Stimulated activated CD8-positive, alpha-beta memory T cell treated with anti-CD3 and anti-CD28 coated beads, Interleukin-12 subunit alpha, Interleukin-12 subunit beta, amount 100 ng/mL, for 24 hours (primary cell): ENCODE results near the gene CNTNAP4.

Experiments used
- DNase-seq: peaks from one replicate; pipeline ENCODE4 v3.0.0-alpha.2; 2020; ENCODE audit errors: extremely low read depth

CNTNAP4 gene

GRCh38 chr16:76396977-76397376, 119.8 kb downstream of the CNTNAP4 start:
- no peak for DNase-seq

GRCh38 chr16:76409706-76410105, 132.5 kb downstream of the CNTNAP4 start:
- no peak for DNase-seq

GRCh38 chr16:76421571-76421970, 144.4 kb downstream of the CNTNAP4 start:
- no peak for DNase-seq

GRCh38 chr16:76428858-76429257, 151.7 kb downstream of the CNTNAP4 start:
- DNase-seq: no peak

GRCh38 chr16:76441391-76441790, 164.2 kb downstream of the CNTNAP4 start:
- no peak for DNase-seq

- DNase-seq: no peak
These were observed 164.7 kb downstream of the CNTNAP4 start for GRCh38 chr16:76441876-76442275.

GRCh38 chr16:76443973-76444372, 166.8 kb downstream of the CNTNAP4 start:
- no peak for DNase-seq

GRCh38 chr16:76444832-76445231, 167.6 kb downstream of the CNTNAP4 start:
- DNase-seq: no peak

- DNase-seq: no peak
These were observed 168.6 kb downstream of the CNTNAP4 start for GRCh38 chr16:76445815-76446214.

- DNase-seq: no peak
These were observed 169.1 kb downstream of the CNTNAP4 start for GRCh38 chr16:76446251-76446650.

GRCh38 chr16:76450890-76451289, 173.7 kb downstream of the CNTNAP4 start:
- no peak for DNase-seq

- DNase-seq: no peak
These were observed 178.1 kb downstream of the CNTNAP4 start for GRCh38 chr16:76455257-76455656.

GRCh38 chr16:76456016-76456415, 178.8 kb downstream of the CNTNAP4 start:
- DNase-seq: no peak

GRCh38 chr16:76459111-76459510, 181.9 kb downstream of the CNTNAP4 start:
- DNase-seq: no peak

GRCh38 chr16:76461836-76462235, 184.6 kb downstream of the CNTNAP4 start:
- DNase-seq: no peak

GRCh38 chr16:76464955-76465620, 187.9 kb downstream of the CNTNAP4 start:
- no peak for DNase-seq

- no peak for DNase-seq
These were observed 189.7 kb downstream of the CNTNAP4 start for GRCh38 chr16:76466871-76467270.

GRCh38 chr16:76474048-76474447, 196.8 kb downstream of the CNTNAP4 start:
- DNase-seq: no peak

GRCh38 chr16:76478105-76478504, 200.9 kb downstream of the CNTNAP4 start:
- no peak for DNase-seq

- DNase-seq: no peak
These were observed 206.2 kb downstream of the CNTNAP4 start for GRCh38 chr16:76483307-76483909.

GRCh38 chr16:76484020-76484419, 206.8 kb downstream of the CNTNAP4 start:
- DNase-seq: no peak

- no peak for DNase-seq
These were observed 209.5 kb downstream of the CNTNAP4 start for GRCh38 chr16:76486740-76487139.

GRCh38 chr16:76487411-76488064, 210.3 kb downstream of the CNTNAP4 start:
- no peak for DNase-seq
